Mucosa of descending colon (tissue), 3 donors: Measurements from ENCODE around the gene GNB1. TPM values are rescaled to one million over a fixed set of nuclear protein-coding genes. Genes with fewer than 3 reads are reported as not detected.

Experiments used
- ATAC-seq: fragments of 200-7000 bp; cut with Tn5 transposase; one replicate; pipeline ENCODE4 v1.9.1; 2020; ENCODE audit warnings: mild to moderate bottlenecking, moderate library complexity
- DNase-seq, 3 donors: peaks; one replicate each; pipeline ENCODE4 v3.0.0-alpha.2; 2020
- H3K36me3 ChIP-seq: fragments of 200-600 bp; one replicate; pipeline ENCODE4 v1.8.0; 2021; ENCODE audit warnings: low read depth, mild to moderate bottlenecking
- H3K4me1 ChIP-seq: fragments of 200-600 bp; one replicate; pipeline ENCODE4 v1.8.0; 2021; ENCODE audit warnings: low read depth, mild to moderate bottlenecking
- H3K4me3 ChIP-seq: fragments of 200-600 bp; one replicate; pipeline ENCODE4 v1.8.0; 2021; ENCODE audit warnings: mild to moderate bottlenecking
- H3K9me3 ChIP-seq: fragments of 200-600 bp; one replicate; pipeline ENCODE4 v1.8.0; 2021; ENCODE audit warnings: mild to moderate bottlenecking
- intact Hi-C, 2 donors: fragments of 100-400 bp; cut with DNase I in 1 of 2; cut with micrococcal nuclease in 1 of 2; formaldehyde crosslinking; loops; one replicate each; pipeline versions ENCODE4 v1.11.0 to v1.11.1; 2022; cut with DNase I, micrococcal nuclease
- total RNA-seq, 3 donors: library from RNA; stranded (reverse); fragmentation: NEBNext Ultra II Directional in 2 of 3; extraction: Animal tissue kit (Norgen Biotek cat#: 25700) in 2 of 3; gene quantifications; one replicate each; pipeline versions ENCODE4 v1.2.1 to v1.2.4, GENCODE V29; 2021 to 2023
- TF ChIP-seq, protein P1 (sequence below): fragments of 200-600 bp; IDR thresholded peaks from one replicate; pipeline ENCODE4 v1.8.0; 2022; ENCODE audit warnings: antibody characterized with exemption, mild to moderate bottlenecking
- donor health status: DM: no; HTN: no; CAD: no; lungs with moderate emphysema.
- donor health status: DM: no; HTN: no; CAD: no.
- donor health status: DM: no; HTN: yes; CAD: no.

The GNB1 gene
- total RNA-seq, 3 donors from 2014 or later, result 314 to 329 (median 318) TPM

DNA sequence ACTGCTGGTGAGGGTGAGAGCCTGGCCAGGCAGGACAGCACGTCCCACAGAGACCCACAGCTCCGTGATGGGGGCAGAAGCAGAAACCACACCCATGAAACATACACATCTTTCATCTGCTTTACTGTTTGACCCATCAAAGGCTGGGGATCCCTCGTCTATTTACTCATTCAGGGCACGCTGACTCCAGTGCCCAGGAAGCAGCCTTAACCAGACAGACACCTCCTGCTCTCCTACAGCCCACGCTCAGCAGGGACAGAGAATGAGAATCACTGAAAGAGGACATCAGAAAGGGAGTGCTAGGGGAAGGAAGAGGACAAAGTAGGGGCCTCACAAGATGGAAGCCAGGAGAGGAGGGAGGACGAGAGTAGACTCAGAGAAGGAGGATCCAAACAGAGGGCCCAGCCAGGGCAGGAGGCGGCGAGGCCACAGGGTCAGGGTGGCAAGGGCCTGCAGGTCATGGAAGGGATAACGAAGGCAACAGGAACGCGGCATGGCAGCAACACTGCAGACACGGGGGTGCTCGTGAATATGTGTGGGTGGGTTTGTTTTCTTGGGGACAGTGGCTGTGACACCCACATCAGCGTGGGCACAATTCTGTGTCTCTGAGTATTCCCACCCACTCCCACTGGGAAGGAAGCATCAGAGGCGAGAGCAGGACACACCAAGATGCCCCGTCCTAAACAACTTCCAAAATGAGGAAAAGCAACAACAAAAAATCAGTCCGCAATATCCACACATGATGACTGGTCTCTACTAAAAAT, 97.2 kb downstream of the GNB1 start:
- Histone ChIP-seq H3K36me3 (no peaks in the 10 kb centered on the region), H3K9me3 (no peaks in the 10 kb centered on the region), H3K4me3 (no peak overlapping the region), H3K4me1 (no peaks in the 10 kb centered on the region)
- DNase-seq, result peak in 1 of 3 donors; percentile 16
- intact Hi-C loops, result no loop called here
- ATAC-seq, result no peak
- TF ChIP-seq, protein P1, sequence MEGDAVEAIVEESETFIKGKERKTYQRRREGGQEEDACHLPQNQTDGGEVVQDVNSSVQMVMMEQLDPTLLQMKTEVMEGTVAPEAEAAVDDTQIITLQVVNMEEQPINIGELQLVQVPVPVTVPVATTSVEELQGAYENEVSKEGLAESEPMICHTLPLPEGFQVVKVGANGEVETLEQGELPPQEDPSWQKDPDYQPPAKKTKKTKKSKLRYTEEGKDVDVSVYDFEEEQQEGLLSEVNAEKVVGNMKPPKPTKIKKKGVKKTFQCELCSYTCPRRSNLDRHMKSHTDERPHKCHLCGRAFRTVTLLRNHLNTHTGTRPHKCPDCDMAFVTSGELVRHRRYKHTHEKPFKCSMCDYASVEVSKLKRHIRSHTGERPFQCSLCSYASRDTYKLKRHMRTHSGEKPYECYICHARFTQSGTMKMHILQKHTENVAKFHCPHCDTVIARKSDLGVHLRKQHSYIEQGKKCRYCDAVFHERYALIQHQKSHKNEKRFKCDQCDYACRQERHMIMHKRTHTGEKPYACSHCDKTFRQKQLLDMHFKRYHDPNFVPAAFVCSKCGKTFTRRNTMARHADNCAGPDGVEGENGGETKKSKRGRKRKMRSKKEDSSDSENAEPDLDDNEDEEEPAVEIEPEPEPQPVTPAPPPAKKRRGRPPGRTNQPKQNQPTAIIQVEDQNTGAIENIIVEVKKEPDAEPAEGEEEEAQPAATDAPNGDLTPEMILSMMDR, result no peak

DNA sequence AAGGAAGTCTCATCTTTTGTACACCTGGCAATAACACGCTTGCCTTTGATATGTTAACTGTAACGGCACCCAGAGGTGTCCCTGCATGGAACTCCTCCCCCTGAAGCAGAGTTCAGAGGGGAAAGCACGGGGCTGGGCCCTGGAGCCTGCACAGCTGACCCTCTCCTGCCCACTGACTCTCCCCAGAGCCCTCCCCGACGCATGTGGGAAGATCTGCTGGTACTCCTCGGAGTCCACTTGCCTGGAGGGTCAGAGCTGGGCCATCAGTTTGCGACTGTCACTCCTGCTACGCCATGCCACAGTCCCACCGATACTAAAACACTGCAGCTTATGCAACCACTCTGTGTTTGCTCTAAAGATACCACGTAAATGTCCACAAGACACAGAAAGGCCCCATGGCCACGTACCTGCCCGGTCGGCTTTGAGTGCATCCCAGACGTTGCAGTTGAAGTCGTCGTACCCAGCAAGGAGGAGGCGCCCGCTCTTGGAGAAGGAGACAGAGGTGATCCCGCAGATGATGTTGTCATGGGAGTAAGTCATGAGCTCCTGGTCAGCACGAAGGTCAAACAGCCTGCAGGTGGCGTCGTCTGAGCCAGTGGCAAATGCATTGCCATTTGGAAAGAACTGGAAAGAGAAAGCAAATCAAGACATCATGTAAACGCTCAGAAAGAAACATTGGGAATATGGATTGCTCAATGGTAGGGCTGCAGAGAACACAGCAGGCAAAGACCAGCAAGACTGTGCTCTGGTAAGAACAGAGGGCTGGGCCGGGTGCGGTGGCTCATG, 102.0 kb downstream of the GNB1 start:
- TF ChIP-seq, protein P1, result no peak
- Histone ChIP-seq H3K36me3 (no peaks in the 10 kb centered on the region), H3K4me3 (no peak overlapping the region), H3K9me3 (no peaks in the 10 kb centered on the region), H3K4me1 (no peaks in the 10 kb centered on the region)
- DNase-seq, result peak; percentile 36 to 72 (median 62)
- intact Hi-C loops, result loop anchor here in 1 of 2 donors (10.0 kb wide), 1 partner anchor 116 kb away; no protein-coding TSS in a partner anchor
- ATAC-seq, result peak; percentile 63

DNA sequence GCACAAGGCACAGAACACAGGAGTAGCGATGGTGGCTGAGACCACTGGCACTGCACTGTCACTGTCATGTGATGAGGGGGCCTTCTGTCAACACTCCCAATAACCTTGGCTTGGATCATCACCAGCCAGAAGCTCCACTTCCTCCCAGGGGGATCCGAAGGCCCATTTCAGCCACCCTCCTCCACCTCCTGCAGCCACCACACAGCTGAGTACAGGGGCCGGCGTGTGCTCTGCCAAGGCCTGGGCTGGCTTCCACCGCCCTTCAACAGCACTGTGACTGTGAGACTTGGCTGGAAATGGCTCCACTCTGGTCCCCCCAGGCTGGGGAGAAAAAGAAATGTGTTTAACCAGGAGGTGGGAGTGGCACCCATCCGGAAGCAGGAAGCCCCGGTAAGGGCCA, 102.8 kb downstream of the GNB1 start:
- no peaks in the 10 kb centered on the region for H3K36me3 ChIP-seq
- no peaks in the 10 kb centered on the region for H3K9me3 ChIP-seq
- no peak for ATAC-seq
- DNase-seq, result peak in 1 of 3 donors; percentile 13
- intact Hi-C loops, result loop anchor here in 1 of 2 donors (10.0 kb wide), 1 partner anchor 117 kb away; no protein-coding TSS in a partner anchor
- H3K4me1 ChIP-seq, result peaks cover 3% of the 10 kb centered on the region
- no peak overlapping the region for H3K4me3 ChIP-seq
- TF ChIP-seq, protein P1, result no peak

DNA sequence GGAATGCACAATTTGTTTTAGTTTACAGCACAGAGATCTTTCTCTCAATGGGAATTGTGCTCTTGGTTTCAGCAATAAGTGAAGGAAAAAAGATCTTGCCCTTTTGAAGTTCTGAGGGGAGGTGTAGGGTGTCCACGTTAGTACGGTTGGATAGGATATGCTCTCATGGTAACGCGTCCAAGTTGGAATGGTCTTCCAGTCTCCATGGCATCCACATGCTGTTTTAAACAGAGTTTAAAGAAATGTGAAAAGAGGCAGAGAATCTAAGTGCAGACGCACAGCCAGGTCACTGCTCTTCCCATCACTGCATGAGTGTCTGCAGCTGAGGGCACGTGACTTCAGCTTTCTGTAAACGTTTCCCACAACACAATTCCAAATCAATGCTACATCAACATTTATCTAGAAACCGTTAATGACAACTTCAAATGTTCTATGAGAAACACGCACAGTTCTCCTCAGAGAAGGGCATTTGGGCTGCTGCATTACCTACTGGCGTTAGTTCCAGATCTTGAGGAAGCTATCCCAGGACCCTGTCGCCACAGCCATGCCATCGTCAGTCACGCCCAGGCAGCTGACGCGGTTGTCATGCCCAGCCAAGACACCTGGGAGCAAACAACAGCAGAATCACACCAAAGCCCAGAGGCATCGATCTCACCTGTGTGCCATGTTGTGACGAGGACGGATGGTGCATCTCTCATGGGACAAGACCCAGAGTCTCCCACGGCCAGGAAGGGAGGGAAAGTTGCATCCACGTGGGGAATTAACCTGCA, 103.9 kb downstream of the GNB1 start:
- Histone ChIP-seq H3K9me3 (no peaks in the 10 kb centered on the region), H3K4me1 (peaks cover 14% of the 10 kb centered on the region), H3K4me3 (no peak overlapping the region), H3K36me3 (no peaks in the 10 kb centered on the region)
- DNase-seq (peak in 1 of 3 donors; percentile 37), ATAC-seq (no peak)
- TF ChIP-seq, protein P1, result no peak
- intact Hi-C loops, result loop anchor here in 1 of 2 donors (10.0 kb wide), 1 partner anchor 118 kb away; no protein-coding TSS in a partner anchor

DNA sequence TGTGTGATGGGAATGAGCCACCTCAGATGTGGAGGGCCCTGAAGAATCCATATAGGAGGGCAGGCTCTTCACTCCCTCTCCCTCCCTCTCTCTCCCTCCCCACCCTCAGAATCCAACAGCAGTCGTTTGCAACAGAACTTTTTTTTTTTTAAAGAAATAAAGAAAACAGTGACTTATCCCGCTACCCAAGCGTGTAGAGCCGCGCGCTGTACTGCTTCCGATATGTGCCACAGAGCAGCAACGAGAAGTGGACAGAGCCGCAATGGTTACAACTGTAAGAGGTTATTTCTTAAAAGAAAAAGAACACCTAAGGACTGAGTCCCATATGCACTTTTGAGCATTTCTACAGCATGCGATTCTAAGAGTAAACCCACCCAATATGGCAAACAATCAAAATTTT, 105.2 kb downstream of the GNB1 start:
- Histone ChIP-seq H3K36me3 (no peaks in the 10 kb centered on the region), H3K4me1 (peaks cover 27% of the 10 kb centered on the region)
- intact Hi-C loops, result loop anchor here in 1 of 2 donors (10.0 kb wide), 1 partner anchor 119 kb away; no protein-coding TSS in a partner anchor

More for the DNA sequence above, 105.2 kb downstream of the GNB1 start:
- DNase-seq, result no peak
- ATAC-seq, result no peak
- H3K4me3 ChIP-seq, result no peak overlapping the region
- H3K9me3 ChIP-seq, result no peaks in the 10 kb centered on the region
- TF ChIP-seq, protein P1, result no peak
